AG04450 (cell line): Measurements from ENCODE around the gene TBC1D10A. TPM values are rescaled to one million over a fixed set of nuclear protein-coding genes. Genes with fewer than 3 reads are reported as not detected.

Experiments used
- CTCF ChIA-PET: fragments of 300-600, 350-600 bp; formaldehyde crosslinking; extraction: SDS; loops from one replicate; lab custom pipeline; 2022; ENCODE audit warnings: antibody characterized with exemption, inconsistent platforms; lab: Charles Lee
- POLR2A ChIA-PET: fragments of 350-600 bp; formaldehyde crosslinking; extraction: SDS; loops from one replicate; lab custom pipeline; 2021; ENCODE audit warnings: antibody characterized with exemption, inconsistent platforms; lab: Yijun Ruan, JAX
- DNase-seq: peaks from one replicate; pipeline ENCODE4 v3.0.0-alpha.2; 2011; ENCODE audit warnings: low read depth, low spot score
- H3K27ac ChIP-seq: one replicate; pipeline ENCODE4 v1.5.1; 2012; ENCODE audit warnings: low read depth, low read length, control low read depth
- H3K27me3 ChIP-seq: one replicate; pipeline ENCODE4 v1.6.0; 2012; ENCODE audit warnings: low read length; ENCODE audit not compliant: control insufficient read depth, insufficient read depth
- H3K4me3 ChIP-seq: 2 replicates; pipeline ENCODE4 v1.5.1; 2011; ENCODE audit warnings: mild to moderate bottlenecking, low read depth, low read length, control low read depth
- H3K9me3 ChIP-seq: 2 replicates; pipeline ENCODE4 v1.5.1; 2012; ENCODE audit warnings: low read length; ENCODE audit not compliant: control insufficient read depth, insufficient read depth
- CTCF ChIP-seq: IDR thresholded peaks from 2 replicates; pipeline ENCODE4 v1.5.1; 2011; ENCODE audit warnings: low read depth, low read length, control low read depth, inconsistent platforms
- polyA plus RNA-seq: library from polyadenylated mRNA; depleted of rRNA; stranded (reverse); fragments of >200 nt; gene quantifications from 2 replicates; pipeline ENCODE4 v1.2.3, GENCODE V29; 2011

The TBC1D10A gene
- polyA plus RNA-seq, 1 experiment: 14.5 TPM

GRCh38 chr22:30289980-30290313 is 36.8 kb downstream of the TBC1D10A start:
- no peak for TF ChIP-seq CTCF
- peak overlapping the region; percentile 54 for H3K4me3 ChIP-seq
- no peaks in the 10 kb centered on the region for H3K9me3 ChIP-seq
- peak overlapping the region; percentile 39 for H3K27ac ChIP-seq
- no peak for DNase-seq
- POLR2A ChIA-PET: interaction anchor here (1.0 to 3.3 kb wide), 3 partner anchors 34 to 67 kb away, joined by 3 to 19 read pairs (median 14); partner anchors contain the start of genes CCDC157, SF3A1 and TBC1D10A
- H3K27me3 ChIP-seq: no peaks in the 10 kb centered on the region
- CTCF ChIA-PET: interaction anchor here (0.8 to 3.3 kb wide), 3 partner anchors 36 to 182 kb away, joined by 3 to 44 read pairs (median 34); partner anchors contain the start of genes RNF215 and TBC1D10A

- TF ChIP-seq CTCF: no peak
- DNase-seq: peak; percentile 95
- H3K9me3 ChIP-seq: no peaks in the 10 kb centered on the region
- peak within 1 kb of the TSS; percentile 84 for H3K4me3 ChIP-seq
- POLR2A ChIA-PET: interaction anchor here (1.0 to 3.3 kb wide), 4 partner anchors 21 to 67 kb away, joined by 3 to 19 read pairs (median 10); partner anchors contain the start of genes CCDC157, SF3A1 and TBC1D10A
- no peaks in the 10 kb centered on the region for H3K27me3 ChIP-seq
- CTCF ChIA-PET: interaction anchor here (0.7 to 3.3 kb wide), 16 partner anchors 10 to 181 kb away, joined by 3 to 44 read pairs (median 9); partner anchors contain the start of genes CCDC157, RNF215, SF3A1 and TBC1D10A
- peak within 1 kb of the TSS; percentile 73 for H3K27ac ChIP-seq
Measured at GRCh38 chr22:30289141-30289979, 37.4 kb downstream of the TBC1D10A start, which contains the start of gene CASTOR1. Gene CASTOR1, minus strand, starts transcription at chr22:30289505. Its CDS starts 8 bp downstream, at chr22:30289497.

GRCh38 chr22:30288419-30289140 is 38.2 kb downstream of the TBC1D10A start:
- H3K27ac ChIP-seq: peak overlapping the region; percentile 73
- no peak for TF ChIP-seq CTCF
- ChIA-PET POLR2A (interaction anchor here (0.7 to 3.3 kb wide), 7 partner anchors 11 to 99 kb away, joined by 3 to 19 read pairs (median 6); partner anchors contain the start of genes CCDC157, RNF215, SF3A1 and TBC1D10A), CTCF (interaction anchor here (0.7 to 3.3 kb wide), 41 partner anchors 9 to 284 kb away, joined by 3 to 44 read pairs (median 6); partner anchors contain the start of genes CCDC157, RNF215, SF3A1 and TBC1D10A)
- DNase-seq: no peak
- H3K27me3 ChIP-seq: no peaks in the 10 kb centered on the region
- H3K9me3 ChIP-seq: no peaks in the 10 kb centered on the region
- H3K4me3 ChIP-seq: peak overlapping the region; percentile 84

- peak; percentile 76 for DNase-seq
- ChIA-PET POLR2A (interaction anchor here (0.7 to 3.3 kb wide), 7 partner anchors 10 to 100 kb away, joined by 3 to 19 read pairs (median 6); partner anchors contain the start of genes CCDC157, RNF215, SF3A1 and TBC1D10A), CTCF (interaction anchor here (0.6 to 3.3 kb wide), 44 partner anchors 8 to 283 kb away, joined by 3 to 44 read pairs (median 6); partner anchors contain the start of genes CCDC157, RNF215, SF3A1 and TBC1D10A)
- peak overlapping the region; percentile 73 for H3K27ac ChIP-seq
- peak; percentile 55 for TF ChIP-seq CTCF
- no peaks in the 10 kb centered on the region for H3K9me3 ChIP-seq
- H3K4me3 ChIP-seq: peak overlapping the region; percentile 84
- no peaks in the 10 kb centered on the region for H3K27me3 ChIP-seq
Measured at GRCh38 chr22:30287648-30288418, 38.9 kb downstream of the TBC1D10A start.
